HL-60 (cell line): ENCODE results near the gene MYH16.

Experiments used
- CTCF ChIP-seq: IDR thresholded peaks from one replicate; pipeline ENCODE4 v1.5.1; 2011; ENCODE audit warnings: low read length, control low read depth, inconsistent platforms; ENCODE audit not compliant: insufficient read depth
- GABPA ChIP-seq: IDR thresholded peaks from 2 replicates; pipeline ENCODE4 v1.6.1; 2012; ENCODE audit warnings: low read depth
- POLR2AphosphoS5 ChIP-seq: IDR thresholded peaks from 2 replicates; pipeline ENCODE4 v1.6.1; 2012; ENCODE audit warnings: low read depth
- SPI1 ChIP-seq: IDR thresholded peaks from 2 replicates; pipeline ENCODE4 v1.6.1; 2012; ENCODE audit warnings: low read depth, mild to moderate bottlenecking, borderline replicate concordance

- TF ChIP-seq CTCF (no peak), SPI1 (no peak), POLR2AphosphoS5 (no peak), GABPA (no peak)
Measured at GRCh38 chr7:99326408-99326782, 53.8 kb downstream of the MYH16 start.
